Fibroblast of lung (primary cell): ENCODE results near the gene MTR. TPM values are rescaled to one million over a fixed set of nuclear protein-coding genes. Genes with fewer than 3 reads are reported as not detected.
A peak's percentile ranks its signal among the peaks of the same experiment; 100 is the strongest.

Experiments
- DNase-seq, 2 donors: peaks; one replicate each; pipeline versions ENCODE4 v3.0.0 to v3.0.0-alpha.2; 2010; ENCODE audit warnings: low read depth in 2 of 2
- H2AFZ ChIP-seq: 2 replicates; pipeline ENCODE4 v1.5.1; 2012; ENCODE audit warnings: low read length, control low read depth, inconsistent platforms
- H3K27ac ChIP-seq: 2 replicates; pipeline ENCODE4 v1.5.1; 2011; ENCODE audit warnings: low read length, control low read depth; ENCODE audit not compliant: insufficient read depth
- H3K27me3 ChIP-seq: 2 replicates; pipeline ENCODE4 v1.5.1; 2011; ENCODE audit warnings: mild to moderate bottlenecking, low read length; ENCODE audit not compliant: control insufficient read depth, insufficient read depth
- H3K36me3 ChIP-seq: 2 replicates; pipeline ENCODE4 v1.5.1; 2011; ENCODE audit warnings: low read length; ENCODE audit not compliant: control insufficient read depth, insufficient read depth
- H3K4me1 ChIP-seq: 2 replicates; pipeline ENCODE4 v1.5.1; 2011; ENCODE audit warnings: low read length; ENCODE audit not compliant: control insufficient read depth, insufficient read depth; ENCODE audit errors: extremely low read depth
- H3K4me2 ChIP-seq: 2 replicates; pipeline ENCODE4 v1.5.1; 2011; ENCODE audit warnings: low read length, control low read depth; ENCODE audit not compliant: insufficient read depth; ENCODE audit errors: extremely low read depth
- H3K4me3 ChIP-seq, 4 experiments: fragments of 200-600 bp in 1 of 4; sonication (generic) in 1 of 4; replicated peaks in 1 of 4; 2 replicates each; pipeline ENCODE4 v1.5.1; 2011 to 2016; ENCODE audit warnings: low read length in 4 of 4, low read depth in 3 of 4, mild to moderate bottlenecking in 3 of 4, control low read depth in 2 of 4, inconsistent platforms in 1 of 4, mixed read lengths in 1 of 4; ENCODE audit not compliant: insufficient read depth in 1 of 4; ENCODE audit errors: control extremely low read depth in 1 of 4
- H3K79me2 ChIP-seq: 2 replicates; pipeline ENCODE4 v1.5.1; 2012; ENCODE audit warnings: mild to moderate bottlenecking, low read length, inconsistent platforms; ENCODE audit not compliant: control insufficient read depth, insufficient read depth
- H3K9ac ChIP-seq: 2 replicates; pipeline ENCODE4 v1.5.1; 2011; ENCODE audit warnings: mild to moderate bottlenecking, low read length, control low read depth; ENCODE audit not compliant: insufficient read depth
- H3K9me3 ChIP-seq: 2 replicates; pipeline ENCODE4 v1.5.1; 2012; ENCODE audit warnings: low read depth, low read length; ENCODE audit not compliant: control insufficient read depth, insufficient read depth
- H4K20me1 ChIP-seq: 2 replicates; pipeline ENCODE4 v1.5.1; 2011; ENCODE audit warnings: low read length; ENCODE audit not compliant: control insufficient read depth, insufficient read depth; ENCODE audit errors: extremely low read depth
- EZH2 ChIP-seq: IDR thresholded peaks from 2 replicates; pipeline ENCODE4 v1.5.1; 2012; ENCODE audit warnings: low read length, control low read depth, mild to moderate bottlenecking; ENCODE audit errors: missing control alignments
- polyA plus RNA-seq, 2 donors: library from polyadenylated mRNA; depleted of rRNA in 1 of 2; stranded (reverse) in 1 of 2; unstranded in 1 of 2; fragments of >200 nt; gene quantifications; 2 replicates each; pipeline ENCODE4 v1.2.1, GENCODE V29; 2011 to 2012; ENCODE audit warnings: missing spikeins in 1 of 2
- total RNA-seq: library from RNA; depleted of rRNA; stranded (reverse); fragments of >200 nt; gene quantifications from 2 replicates; pipeline ENCODE4 v1.2.1, GENCODE V29; 2014
- TF ChIP-seq, protein P1 (sequence below), 2 donors: IDR thresholded peaks in 1 of 2; conservative IDR thresholded peaks in 1 of 2; 1 replicate in 1 of 2; 2 replicates in 1 of 2; pipeline ENCODE4 v1.5.1; 2011 to 2012; ENCODE audit warnings: low read length in 2 of 2, control low read depth in 1 of 2, inconsistent platforms in 1 of 2, low read depth in 1 of 2, mild to moderate bottlenecking in 1 of 2

The MTR gene
- total and polyA plus RNA-seq, 2 donors (not counting 1 experiment from before 2014, with no cell fraction given): 20.0 to 32.2 TPM

DNA sequence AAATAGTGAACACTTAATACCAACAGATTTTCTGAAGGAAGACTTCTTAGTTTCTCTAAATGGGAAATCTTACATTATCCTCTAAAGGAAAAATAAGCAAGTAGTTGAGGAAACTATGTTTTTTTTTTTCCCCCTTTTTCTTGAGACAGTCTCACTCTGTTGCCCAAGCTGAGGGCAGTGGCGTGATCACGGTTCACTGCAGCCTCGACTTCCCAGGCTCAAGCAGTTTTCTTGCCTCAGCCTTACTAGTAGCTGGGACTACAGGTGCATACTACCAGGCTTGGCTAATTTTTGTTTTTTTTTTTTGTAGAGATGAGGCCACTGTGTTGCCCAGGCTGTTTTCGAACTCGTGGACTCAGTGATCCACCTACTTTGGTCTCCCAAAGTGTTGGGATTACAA is 3.9 kb downstream of the MTR start:
- Histone ChIP-seq H3K4me3 (no peak overlapping the region), H2AFZ (no peak overlapping the region), H3K9me3 (no peaks in the 10 kb centered on the region), H3K36me3 (no peaks in the 10 kb centered on the region), H3K27me3 (no peaks in the 10 kb centered on the region), H4K20me1 (no peaks in the 10 kb centered on the region), H3K9ac (no peak overlapping the region), H3K4me1 (no peaks in the 10 kb centered on the region), H3K27ac (no peak overlapping the region), H3K4me2 (no peak overlapping the region), H3K79me2 (peaks cover 18% of the 10 kb centered on the region)
- no peak for TF ChIP-seq EZH2
- TF ChIP-seq, protein P1, sequence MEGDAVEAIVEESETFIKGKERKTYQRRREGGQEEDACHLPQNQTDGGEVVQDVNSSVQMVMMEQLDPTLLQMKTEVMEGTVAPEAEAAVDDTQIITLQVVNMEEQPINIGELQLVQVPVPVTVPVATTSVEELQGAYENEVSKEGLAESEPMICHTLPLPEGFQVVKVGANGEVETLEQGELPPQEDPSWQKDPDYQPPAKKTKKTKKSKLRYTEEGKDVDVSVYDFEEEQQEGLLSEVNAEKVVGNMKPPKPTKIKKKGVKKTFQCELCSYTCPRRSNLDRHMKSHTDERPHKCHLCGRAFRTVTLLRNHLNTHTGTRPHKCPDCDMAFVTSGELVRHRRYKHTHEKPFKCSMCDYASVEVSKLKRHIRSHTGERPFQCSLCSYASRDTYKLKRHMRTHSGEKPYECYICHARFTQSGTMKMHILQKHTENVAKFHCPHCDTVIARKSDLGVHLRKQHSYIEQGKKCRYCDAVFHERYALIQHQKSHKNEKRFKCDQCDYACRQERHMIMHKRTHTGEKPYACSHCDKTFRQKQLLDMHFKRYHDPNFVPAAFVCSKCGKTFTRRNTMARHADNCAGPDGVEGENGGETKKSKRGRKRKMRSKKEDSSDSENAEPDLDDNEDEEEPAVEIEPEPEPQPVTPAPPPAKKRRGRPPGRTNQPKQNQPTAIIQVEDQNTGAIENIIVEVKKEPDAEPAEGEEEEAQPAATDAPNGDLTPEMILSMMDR (conservative IDR thresholded peaks at IDR 0.05 in 1 of 2, IDR thresholded peaks at IDR 0.05 in 1 of 2; ENCODE audit: low read depth in 1 of 2, low read length in 2 of 2): no peak
- DNase-seq: no peak

DNA sequence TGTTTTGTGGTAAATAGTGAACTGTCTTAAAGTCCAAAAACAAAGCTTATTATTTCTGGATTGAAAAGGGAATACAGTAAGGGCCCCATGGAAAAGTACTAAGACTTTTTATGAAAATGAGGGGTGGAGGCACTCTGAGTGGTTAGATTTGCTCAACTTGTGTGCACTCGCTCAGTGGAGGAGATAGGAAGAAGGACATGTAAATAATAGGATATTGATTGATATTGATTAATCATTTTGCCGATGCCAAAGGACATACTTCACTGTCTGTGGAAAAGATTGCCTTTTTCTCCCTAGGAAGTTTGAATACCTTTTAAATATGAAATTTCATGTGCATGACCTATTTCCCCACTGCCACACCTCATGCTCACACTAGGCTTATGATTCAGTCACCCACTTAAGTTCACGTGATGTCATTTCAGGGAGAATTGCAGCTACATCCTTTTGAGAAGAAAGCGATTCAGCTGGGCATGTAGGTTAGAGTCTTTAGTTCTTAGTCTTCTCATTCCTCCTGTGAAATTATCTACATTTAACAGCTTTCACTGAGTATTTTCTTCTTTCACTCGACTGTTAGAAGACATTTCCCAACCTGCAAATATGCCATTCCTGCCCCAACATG is 5.0 kb downstream of the MTR start:
- H3K27ac ChIP-seq: no peak overlapping the region
- H2AFZ ChIP-seq: no peak overlapping the region
- peaks cover 18% of the 10 kb centered on the region for H3K79me2 ChIP-seq
- no peak overlapping the region for H3K4me2 ChIP-seq
- no peaks in the 10 kb centered on the region for H3K36me3 ChIP-seq
- H3K4me1 ChIP-seq: no peaks in the 10 kb centered on the region
- no peaks in the 10 kb centered on the region for H3K27me3 ChIP-seq
- H4K20me1 ChIP-seq: no peaks in the 10 kb centered on the region
- no peak for TF ChIP-seq EZH2
- TF ChIP-seq, protein P1 (conservative IDR thresholded peaks at IDR 0.05 in 1 of 2, IDR thresholded peaks at IDR 0.05 in 1 of 2; ENCODE audit: low read depth in 1 of 2, low read length in 2 of 2): no peak
- no peak overlapping the region for H3K4me3 ChIP-seq
- no peaks in the 10 kb centered on the region for H3K9me3 ChIP-seq
- no peak overlapping the region for H3K9ac ChIP-seq
- peak in 1 of 2 donors; percentile 22 for DNase-seq

DNA sequence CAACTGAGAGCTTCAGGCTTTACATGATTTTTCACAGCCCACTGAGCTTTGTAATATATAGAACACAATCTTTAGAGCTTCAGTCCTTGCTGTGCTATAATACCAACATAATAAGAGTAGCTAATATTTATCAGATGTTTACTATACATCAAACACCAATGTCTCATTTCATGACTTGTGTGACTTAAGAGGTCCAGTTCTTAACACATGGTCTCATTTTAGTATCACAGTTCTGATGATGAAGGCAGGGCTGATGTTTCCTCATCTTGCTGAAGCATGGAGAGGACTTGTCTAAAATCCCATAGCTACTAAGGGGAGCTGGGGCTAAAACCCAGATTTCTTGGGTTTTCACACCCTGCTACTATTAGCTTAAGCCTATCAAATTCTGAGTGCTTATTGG is 5.5 kb downstream of the MTR start:
- Histone ChIP-seq H4K20me1 (no peaks in the 10 kb centered on the region), H3K9me3 (no peaks in the 10 kb centered on the region), H3K9ac (no peak overlapping the region), H3K27ac (no peak overlapping the region), H3K4me1 (no peaks in the 10 kb centered on the region), H3K36me3 (no peaks in the 10 kb centered on the region), H2AFZ (no peak overlapping the region), H3K4me3 (no peak overlapping the region), H3K4me2 (no peak overlapping the region), H3K27me3 (no peaks in the 10 kb centered on the region), H3K79me2 (peaks cover 16% of the 10 kb centered on the region)
- no peak for DNase-seq
- no peak for TF ChIP-seq EZH2
- TF ChIP-seq, protein P1 (conservative IDR thresholded peaks at IDR 0.05 in 1 of 2, IDR thresholded peaks at IDR 0.05 in 1 of 2; ENCODE audit: low read depth in 1 of 2, low read length in 2 of 2): no peak
